GM19099 (cell line): ENCODE results near the gene RFC2.

Experiments used
- POLR2A ChIP-seq: IDR thresholded peaks from 3 replicates; pipeline ENCODE4 v1.6.1; 2011; ENCODE audit warnings: low read depth; ENCODE audit not compliant: insufficient read length; ENCODE audit errors: extremely low read depth

The RFC2 gene

DNA sequence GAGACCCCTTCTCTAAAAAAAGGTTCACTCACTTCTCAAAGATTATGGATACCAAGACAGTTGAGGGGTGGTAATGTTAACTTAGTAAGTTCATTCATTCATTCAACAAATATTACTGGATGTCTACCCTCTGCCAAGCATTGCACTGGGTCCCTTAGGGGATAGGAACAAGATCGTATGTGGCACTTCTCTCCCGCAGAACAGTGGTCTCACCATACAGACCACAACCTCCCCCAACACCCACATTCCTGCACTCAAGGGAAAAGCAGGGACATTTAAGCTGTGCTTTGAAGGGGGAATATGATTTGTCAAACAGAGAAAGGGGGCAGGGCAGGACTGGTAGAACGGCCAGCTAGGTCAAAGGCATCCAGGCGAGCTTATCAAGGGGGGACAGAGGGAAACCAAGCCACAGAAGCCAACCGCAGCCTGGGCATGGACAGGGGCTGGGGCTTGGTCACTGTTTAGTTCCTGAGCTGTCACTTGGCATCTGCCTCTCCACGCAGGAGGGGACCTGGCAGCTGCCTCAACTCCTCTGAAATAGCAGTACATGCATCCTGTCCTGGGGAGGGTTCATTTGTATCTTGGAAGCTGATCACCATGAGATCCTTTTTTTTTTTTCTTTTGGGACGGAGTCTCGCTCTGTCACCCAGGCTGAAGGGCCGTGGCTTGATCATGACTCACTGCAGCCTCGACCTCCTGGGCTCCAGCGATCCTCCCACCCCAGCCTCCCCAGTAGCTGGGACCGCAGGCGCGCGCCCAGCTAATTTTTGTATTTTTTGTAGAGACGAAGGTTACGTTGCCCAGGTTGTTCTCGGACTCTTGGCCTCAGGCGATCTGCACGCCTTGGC, 34.1 kb upstream of the RFC2 start:
- TF ChIP-seq POLR2A = peak; percentile 27

DNA sequence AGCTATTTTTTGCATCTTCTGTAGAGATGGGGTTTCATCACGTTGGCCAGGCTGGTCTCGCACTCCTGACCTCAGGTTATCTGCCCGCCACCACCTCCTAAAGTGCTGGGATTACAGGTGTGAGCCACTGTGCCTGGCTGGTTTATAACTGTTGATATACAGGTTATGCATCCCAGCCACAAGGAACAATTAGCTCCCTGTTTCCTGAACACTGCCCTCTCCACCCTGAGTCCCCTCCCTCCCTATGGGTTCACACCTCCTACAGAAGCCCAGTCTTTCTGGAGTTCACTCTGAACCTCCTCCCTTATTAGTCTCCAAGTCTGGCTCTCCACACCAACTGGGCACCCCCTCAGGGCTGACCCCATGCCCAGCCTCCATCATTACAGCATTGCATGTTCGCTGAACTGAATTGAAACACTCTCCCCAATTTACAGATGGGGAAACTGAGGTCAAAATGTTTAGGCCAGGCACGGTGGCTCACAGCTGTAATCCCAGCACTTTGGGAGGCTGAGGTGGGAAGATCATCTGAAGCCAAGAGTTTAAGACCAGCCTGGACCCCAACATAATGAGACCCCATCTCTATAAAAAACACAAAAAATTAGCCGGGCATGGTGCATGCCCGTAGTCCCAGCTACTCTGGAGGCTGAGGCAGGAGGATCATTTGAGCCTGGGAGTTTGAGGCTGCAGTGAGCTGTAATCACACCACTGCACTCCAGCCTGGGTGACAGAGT, 33.3 kb upstream of the RFC2 start:
- no peak for TF ChIP-seq POLR2A

DNA sequence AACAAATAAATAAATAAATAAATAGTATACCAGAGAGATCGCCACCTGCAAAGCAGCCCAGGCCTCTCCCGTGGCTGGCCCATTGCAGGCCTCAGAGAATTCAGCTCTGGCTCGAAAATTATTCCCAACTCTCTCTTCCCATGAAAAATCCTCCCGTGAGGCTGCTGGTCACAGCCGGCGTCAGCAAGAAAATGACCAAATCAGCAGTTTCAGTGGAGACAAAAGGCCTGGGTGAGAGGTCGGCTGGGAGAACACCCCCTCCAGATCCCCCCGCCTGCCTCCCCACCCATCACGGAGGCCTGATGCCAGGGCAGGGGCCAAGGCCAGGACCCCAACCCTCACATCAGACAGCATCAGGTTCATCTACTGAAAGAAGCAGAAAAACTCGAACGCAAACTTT, 31.9 kb upstream of the RFC2 start:
- no peak for TF ChIP-seq POLR2A

DNA sequence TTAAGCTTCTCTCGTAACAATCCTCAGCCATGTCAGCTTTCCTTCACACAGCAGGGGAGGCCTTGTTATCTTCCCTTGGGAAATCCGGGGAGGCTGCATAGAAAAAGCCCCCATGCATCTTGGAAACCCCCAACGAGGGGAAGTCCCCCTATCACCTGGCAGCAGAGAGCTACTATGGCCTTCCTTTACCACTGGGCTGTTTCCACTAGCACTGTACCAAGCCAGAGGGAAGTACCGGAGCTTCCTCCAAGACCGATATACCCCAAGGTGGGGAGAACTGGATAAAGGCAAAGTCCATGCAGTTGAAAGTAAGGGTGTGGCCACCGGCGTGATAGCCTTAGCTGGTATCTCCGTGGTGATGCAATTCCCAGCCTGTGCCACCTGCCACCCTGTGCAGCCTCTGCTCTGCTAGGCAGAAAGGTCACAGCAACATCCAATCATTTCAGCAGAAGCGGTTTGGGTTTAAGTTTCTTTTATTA, 30.6 kb upstream of the RFC2 start:
- TF ChIP-seq POLR2A = no peak

DNA sequence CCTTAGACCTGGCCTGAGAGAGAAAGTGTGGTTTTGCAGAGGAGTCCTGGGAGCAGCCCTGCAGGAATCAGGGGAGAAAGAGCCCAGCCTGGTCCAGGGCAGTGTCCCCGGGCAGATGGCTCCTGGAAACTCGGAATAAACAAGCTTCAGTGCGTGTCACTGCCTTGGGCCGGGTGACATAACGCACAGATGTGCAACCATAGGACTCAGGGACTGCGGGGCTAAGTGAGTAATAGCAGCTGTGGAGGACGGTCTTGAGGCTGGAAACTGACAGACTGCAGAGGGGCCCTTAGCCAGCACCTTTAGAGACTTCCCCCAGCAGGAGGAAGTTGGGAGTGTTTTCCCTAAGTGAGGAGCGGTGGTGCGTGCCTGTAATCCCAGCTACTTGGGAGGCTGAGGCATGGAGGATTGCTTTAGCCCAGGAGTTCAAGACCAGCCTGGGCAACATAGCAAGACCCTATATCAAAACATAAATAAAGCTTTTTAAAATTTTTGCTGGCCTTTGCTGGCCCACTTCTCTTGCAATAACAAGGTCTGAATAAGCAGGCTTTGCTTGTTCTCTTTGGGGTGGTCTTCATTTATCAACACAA, 29.8 kb upstream of the RFC2 start:
- no peak for TF ChIP-seq POLR2A

DNA sequence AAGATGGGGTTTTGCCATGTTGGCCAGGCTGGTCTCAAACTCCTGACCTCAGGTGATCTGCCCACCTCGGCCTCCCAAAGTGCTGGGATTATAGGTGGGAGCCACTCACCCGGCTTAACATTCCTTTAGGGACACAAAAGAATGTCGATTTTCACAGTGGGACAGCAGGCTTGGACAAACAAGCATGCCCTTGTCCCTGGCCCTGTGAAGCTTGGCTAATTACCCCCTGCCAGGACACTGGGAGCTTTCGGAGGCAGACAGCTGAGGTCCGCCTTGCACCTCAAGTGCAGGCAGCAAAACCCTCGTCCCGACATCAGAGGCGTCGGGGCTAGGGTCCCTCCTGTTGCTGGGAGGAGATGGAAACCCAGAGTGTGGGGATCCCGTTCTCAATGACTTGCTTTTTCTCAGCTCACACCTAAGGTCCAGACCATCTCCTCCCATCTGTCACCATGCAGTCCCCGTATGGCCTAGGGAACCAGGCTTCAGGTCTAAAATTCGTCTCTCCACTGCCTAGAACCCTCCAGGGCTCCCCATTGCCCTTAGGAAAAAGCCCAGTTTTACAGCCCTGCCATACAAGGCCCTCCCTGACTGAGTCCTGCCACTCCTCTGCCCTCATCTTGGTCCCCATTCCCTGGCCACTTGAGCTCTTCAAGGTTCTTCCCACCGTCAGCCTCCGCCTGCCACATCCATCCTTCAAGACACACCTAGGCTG, 28.7 kb upstream of the RFC2 start:
- no peak for TF ChIP-seq POLR2A

DNA sequence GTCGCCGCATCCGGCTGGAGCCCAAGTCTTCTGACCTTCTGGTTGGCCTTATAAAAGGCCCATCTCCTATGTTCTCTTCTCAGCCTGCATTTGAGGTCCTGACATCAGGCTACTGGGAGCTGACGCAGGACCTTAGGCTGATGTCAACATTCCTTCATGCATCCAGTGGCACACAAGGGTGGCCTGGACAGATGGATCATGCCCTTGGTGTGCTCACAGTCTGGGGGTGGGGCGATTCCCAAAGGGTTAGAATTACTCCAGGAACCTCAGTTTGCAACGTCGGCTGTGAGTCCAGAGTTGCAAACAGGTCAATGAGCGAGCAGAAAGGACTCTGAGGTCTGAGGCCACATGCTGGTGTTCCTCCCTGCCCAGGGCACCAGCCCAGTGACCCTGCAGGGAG, 26.8 kb upstream of the RFC2 start:
- TF ChIP-seq POLR2A = no peak

DNA sequence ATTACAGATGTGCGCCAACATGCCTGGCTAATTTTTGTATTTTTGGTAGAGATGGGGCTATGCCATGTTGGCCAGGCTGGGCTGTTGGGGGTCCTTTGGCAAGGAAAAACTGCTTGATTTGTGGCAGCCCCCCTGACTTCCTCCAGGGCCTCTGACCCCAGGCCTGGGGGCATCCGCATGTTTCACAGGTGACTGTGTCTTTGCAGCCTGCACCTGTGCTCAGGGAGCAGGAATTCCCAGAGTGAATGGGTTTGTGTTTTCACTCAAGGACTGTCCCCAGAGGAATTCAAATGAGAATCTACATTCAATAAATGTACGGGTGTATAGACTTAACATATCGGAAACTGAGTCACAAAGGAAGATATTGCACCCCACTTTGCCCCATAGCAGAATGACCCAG, 23.4 kb upstream of the RFC2 start:
- TF ChIP-seq POLR2A = no peak

DNA sequence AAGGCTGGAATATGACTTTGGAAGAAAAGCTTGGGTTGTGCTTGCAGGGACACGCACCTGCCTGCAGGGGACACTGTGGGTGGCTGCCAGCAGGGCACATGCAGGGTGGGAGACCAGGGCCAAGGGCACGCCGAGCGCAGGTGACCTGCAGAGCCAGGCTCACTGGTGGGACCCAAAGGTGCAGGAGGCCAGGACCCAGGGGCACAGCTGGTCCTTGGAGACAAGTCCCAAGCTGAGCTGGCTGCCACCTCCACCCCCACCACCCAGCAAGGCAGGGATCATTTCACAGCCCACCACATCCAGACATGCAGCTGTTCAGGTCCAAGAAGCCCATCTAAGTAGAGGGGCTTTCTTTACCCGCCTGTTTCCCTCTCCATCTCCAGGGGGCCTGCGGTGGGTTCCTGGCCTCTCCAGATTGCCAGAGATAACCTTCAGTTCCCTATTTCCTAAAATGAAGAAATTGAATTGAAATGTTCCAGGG, 21.2 kb upstream of the RFC2 start:
- TF ChIP-seq POLR2A = no peak

DNA sequence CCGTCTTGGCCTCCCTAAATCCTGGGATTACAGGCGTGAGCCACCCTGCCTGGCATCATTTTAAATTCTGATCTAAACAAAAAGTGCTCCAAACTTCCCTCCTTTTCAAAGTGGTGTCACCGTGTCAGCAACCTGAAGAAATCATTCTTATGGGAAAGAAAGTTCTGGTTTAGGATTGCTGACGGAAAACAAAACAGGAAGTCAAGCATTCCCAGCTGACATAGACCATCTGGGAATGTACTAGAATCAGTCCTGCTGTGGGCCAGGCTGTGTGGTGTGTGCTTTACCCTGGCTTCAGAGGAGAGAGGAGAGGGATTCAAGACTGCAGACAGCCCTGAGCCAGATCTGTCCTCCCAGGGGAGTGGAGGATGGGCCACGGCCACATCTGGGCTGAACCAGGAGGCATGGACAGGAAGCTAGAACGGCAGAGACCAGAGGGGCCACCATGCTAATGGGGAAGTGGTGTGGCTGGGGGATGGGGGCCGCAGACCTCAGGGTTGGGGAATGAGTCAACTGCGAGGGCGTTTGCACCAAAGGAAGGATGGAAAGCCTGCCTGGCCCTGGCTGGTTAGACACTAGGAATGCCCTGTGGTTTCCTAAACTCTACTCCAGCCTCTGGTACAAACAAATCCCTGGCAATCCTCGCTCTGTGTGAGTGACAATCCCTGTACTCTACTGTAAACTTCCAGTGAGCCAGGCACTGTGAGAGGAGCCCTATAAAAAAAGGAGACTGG, 18.3 kb upstream of the RFC2 start:
- TF ChIP-seq POLR2A = peak; percentile 58

DNA sequence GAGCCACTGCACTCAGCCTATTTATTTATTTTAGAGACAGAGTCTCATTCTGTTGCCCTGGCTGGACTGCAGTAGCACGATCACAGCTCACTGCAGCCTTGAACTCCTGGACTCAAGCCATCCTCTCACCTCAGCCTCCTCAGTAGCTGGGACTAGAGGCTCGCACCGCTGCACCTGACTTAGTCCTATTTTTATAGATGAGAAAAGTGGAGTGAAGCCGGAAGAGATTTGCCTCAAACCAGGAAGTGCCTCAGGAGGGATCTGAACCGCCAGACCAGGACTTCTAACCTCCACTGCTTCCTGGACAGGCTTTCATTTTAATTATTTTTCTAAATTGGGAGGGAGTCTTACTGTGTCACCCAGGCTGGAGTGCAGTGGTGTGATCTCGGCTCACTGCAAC, 17.5 kb upstream of the RFC2 start:
- no peak for TF ChIP-seq POLR2A

DNA sequence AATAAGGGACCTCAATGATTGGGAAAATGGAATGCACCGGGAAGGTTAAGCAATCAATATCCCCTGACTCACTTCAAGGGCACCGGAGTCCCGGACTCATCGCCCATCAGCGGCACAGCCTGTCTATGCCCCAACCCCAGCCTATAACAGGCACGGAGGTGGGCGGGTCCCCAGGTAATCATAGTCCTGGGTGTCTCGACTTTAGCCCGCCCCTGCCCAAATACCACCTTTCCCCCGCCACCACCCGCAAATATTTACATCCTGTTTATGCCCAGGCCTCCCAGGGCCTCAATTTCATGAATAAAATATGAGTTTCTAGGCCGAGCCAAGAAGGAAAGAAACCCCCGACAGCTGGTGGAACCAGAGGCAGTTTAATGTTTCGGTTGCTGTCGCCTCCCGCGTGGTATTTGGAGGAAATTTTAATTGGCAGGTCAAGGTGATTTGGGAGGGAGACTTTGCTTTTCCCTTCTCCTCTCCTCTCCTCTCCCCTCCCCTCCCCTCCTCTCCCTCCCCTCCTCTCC, 15.6 kb upstream of the RFC2 start:
- TF ChIP-seq POLR2A = no peak

DNA sequence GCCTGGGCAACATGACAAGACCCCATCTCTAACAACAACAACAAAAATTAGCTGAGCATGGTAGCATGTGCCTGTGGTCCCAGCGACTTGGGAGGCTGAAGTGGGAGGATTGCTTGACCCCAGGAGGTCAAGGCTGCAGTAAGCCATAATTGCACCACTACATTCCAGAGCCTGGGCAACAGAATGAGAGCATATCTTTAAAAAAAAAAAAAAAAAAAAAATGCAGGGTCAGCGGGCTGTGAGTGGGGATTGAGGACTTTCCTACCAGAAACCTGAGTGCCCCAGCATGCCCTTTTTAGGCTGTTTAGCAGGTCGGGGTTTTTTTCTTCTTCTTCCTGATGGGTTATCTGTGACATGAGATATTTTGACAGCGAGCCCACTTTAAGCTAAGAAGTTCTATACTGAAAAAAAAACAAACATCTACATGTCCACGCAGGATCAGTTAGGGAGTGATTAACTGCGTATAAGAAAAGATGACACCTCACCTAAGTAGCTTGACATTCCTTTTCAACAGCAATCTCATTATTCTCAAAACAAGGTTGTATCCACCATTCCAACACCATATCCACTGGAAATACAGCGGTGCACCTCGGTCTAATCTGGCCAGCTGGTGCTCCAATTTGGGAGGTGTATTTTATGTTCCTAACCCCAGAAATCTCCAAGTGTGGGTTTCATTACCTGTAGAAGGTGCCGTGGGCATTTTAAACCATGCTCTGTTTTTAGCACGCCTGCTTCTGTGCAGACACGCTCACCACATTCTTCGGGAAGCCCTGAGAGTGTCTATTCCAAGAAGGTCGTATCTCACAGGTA, 13.8 kb upstream of the RFC2 start:
- no peak for TF ChIP-seq POLR2A
